Neural cell (in vitro differentiated cells): ENCODE results near the gene FRMD4A.

ENCODE experiments used
- EP300 ChIP-seq: fragments of 450-650 bp; conservative IDR thresholded peaks from 2 replicates; pipeline ENCODE4 v1.6.1; 2014; ENCODE audit warnings: antibody characterized with exemption, mild to moderate bottlenecking, moderate library complexity; ENCODE audit not compliant: poor library complexity, severe bottlenecking
- EZH2 ChIP-seq: fragments of 200-600, 300-800 bp; shearing (Covaris generic), sonication (generic); IDR thresholded peaks from 2 replicates; pipeline ENCODE4 v1.6.1; 2014; ENCODE audit warnings: antibody characterized with exemption, low read length, borderline replicate concordance, mild to moderate bottlenecking; ENCODE audit not compliant: insufficient read depth, poor library complexity, severe bottlenecking
- POLR2AphosphoS5 ChIP-seq: IDR thresholded peaks from 2 replicates; pipeline ENCODE4 v1.6.1; 2012
- RAD21 ChIP-seq: fragments of 450-650 bp; conservative IDR thresholded peaks from 2 replicates; pipeline ENCODE4 v1.6.1; 2014; ENCODE audit warnings: antibody characterized with exemption, mild to moderate bottlenecking, moderate library complexity
- SMC3 ChIP-seq: fragments of 450-650 bp; conservative IDR thresholded peaks from 2 replicates; pipeline ENCODE4 v1.6.1; 2014; ENCODE audit warnings: antibody characterized with exemption, mild to moderate bottlenecking, moderate library complexity; ENCODE audit not compliant: poor library complexity
- TAF1 ChIP-seq: IDR thresholded peaks from 2 replicates; pipeline ENCODE4 v1.6.1; 2012; ENCODE audit warnings: low read depth
- TF ChIP-seq, protein P1 (sequence below): fragments of 450-650 bp; IDR thresholded peaks from 2 replicates; pipeline ENCODE4 v1.5.1; 2014; ENCODE audit warnings: antibody characterized with exemption, mild to moderate bottlenecking, moderate library complexity; ENCODE audit not compliant: poor library complexity, severe bottlenecking

DNA sequence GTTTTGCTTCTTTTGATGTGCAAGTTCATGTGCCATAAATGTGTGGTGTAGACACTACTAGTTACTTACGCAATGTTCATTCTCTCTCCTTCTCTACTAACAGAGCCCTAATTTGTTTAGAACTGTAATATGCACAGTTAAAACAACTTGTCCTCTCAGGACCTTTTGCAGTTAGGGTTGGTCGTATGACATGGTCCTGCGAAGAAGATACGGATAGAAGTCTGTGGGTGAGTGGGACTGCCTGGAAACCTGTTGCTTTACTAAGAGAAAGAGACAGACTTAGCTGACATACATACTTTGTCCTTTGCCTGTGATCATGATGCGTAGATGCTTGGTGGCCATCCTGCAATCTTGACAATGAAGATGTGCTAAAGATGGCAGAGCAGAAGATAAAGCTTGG, 692.8 kb downstream of the FRMD4A start:
- TF ChIP-seq, protein P1, sequence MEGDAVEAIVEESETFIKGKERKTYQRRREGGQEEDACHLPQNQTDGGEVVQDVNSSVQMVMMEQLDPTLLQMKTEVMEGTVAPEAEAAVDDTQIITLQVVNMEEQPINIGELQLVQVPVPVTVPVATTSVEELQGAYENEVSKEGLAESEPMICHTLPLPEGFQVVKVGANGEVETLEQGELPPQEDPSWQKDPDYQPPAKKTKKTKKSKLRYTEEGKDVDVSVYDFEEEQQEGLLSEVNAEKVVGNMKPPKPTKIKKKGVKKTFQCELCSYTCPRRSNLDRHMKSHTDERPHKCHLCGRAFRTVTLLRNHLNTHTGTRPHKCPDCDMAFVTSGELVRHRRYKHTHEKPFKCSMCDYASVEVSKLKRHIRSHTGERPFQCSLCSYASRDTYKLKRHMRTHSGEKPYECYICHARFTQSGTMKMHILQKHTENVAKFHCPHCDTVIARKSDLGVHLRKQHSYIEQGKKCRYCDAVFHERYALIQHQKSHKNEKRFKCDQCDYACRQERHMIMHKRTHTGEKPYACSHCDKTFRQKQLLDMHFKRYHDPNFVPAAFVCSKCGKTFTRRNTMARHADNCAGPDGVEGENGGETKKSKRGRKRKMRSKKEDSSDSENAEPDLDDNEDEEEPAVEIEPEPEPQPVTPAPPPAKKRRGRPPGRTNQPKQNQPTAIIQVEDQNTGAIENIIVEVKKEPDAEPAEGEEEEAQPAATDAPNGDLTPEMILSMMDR, result no peak
- TF ChIP-seq EP300, result no peak
- no peak for TF ChIP-seq EZH2
- TF ChIP-seq POLR2AphosphoS5, result no peak
- no peak for TF ChIP-seq TAF1
- no peak for TF ChIP-seq RAD21
- no peak for TF ChIP-seq SMC3
